ENCODE results near the gene CDH22.

Gene CDH22

DNA sequence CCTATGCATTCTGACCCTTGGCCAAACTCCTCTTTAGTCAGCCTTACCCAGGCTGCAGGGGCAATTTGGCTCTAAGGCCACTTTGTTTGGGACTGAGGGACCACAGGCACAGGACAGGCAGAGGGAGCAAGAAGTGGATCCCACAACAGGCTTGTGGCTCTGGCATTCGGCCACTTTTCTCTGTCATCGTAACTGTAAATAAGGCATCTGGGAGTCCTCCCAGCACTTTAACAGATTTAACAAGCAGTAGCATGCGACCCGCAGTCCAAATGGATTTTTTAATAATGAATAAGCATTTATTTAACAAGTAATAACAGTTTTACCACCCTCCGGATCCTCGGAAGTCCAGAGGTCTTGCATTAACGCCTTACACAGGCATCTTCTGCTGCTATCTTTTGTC lies 16.1 kb upstream of the CDH22 start:
- no peak for DNase-seq (ENCODE audit: low spot score)

DNA sequence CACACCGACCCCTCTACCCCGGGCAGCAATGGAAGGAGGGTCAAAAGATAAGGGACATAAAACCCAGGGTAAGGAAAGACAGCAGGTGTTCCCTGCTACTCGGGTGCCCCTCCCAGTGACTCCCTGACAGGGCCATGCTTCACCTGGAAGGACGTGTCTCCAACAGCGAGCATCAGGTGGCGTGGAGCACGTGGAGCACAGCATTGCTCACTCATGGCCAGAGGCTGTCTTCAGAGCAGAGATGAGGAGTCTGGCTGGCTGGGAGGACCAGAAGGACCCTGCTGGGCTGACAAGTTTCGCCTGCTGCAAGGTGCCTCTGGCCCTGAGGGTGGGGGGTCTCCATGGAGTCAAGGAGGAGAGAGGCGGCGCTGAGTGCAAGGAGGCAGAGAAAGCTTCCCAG lies 15.3 kb upstream of the CDH22 start:
- DNase-seq (ENCODE audit: low spot score): no peak

DNA sequence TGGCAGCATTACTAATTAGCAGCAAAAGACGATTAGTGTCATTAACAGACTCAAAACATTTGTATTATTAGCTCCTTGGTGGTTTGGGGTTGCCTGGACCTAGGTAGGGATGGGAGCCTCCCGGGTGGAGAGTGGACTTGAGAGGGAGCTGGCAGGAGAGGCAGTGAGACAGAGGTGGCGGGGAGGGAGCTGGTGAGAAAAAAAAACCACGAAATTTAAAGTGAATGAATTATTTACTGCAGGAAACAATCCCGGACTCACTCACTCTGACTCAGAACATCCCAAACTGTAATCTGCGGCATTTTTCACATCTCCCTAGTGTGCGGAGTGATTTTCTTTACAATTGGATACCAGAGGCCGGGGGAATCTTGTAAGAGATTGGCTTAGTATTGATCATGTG lies 14.3 kb upstream of the CDH22 start:
- no peak for DNase-seq (ENCODE audit: low spot score)

DNA sequence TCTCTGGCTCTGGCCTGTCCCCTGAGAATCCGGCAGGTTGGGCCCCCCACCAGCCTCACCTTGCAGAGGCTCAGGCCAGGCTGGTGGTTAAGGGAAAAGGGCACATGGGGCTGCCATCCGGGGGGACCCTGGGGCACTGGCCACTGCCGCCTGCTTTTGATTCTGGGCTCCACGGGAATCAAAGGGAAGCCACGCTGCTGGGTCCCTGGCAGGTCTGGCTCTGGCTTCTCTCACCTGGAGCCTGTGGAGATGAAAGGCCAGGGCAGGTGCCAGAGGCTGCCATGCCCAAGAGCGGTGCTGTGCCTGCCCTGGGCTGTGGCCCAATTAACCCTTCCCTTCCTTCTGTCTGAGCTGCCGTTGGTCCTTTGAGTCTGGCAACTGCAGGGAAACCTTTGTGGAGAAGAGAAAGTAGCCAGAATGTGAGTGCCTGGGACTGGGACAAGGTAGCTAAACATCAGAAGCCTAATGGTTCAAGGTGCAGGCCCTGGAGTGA lies 9.4 kb upstream of the CDH22 start:
- no peak for DNase-seq (ENCODE audit: low spot score)

- DNase-seq (ENCODE audit: low spot score): no peak
Measured at GRCh38 chr20:46316984-46317684, 8.8 kb upstream of the CDH22 start.

- DNase-seq (ENCODE audit: low spot score): no peak
Measured at GRCh38 chr20:46315311-46315710, 7.0 kb upstream of the CDH22 start.

GRCh38 chr20:46312945-46313861 lies 4.9 kb upstream of the CDH22 start:
- no peak for DNase-seq (ENCODE audit: low spot score)

DNA sequence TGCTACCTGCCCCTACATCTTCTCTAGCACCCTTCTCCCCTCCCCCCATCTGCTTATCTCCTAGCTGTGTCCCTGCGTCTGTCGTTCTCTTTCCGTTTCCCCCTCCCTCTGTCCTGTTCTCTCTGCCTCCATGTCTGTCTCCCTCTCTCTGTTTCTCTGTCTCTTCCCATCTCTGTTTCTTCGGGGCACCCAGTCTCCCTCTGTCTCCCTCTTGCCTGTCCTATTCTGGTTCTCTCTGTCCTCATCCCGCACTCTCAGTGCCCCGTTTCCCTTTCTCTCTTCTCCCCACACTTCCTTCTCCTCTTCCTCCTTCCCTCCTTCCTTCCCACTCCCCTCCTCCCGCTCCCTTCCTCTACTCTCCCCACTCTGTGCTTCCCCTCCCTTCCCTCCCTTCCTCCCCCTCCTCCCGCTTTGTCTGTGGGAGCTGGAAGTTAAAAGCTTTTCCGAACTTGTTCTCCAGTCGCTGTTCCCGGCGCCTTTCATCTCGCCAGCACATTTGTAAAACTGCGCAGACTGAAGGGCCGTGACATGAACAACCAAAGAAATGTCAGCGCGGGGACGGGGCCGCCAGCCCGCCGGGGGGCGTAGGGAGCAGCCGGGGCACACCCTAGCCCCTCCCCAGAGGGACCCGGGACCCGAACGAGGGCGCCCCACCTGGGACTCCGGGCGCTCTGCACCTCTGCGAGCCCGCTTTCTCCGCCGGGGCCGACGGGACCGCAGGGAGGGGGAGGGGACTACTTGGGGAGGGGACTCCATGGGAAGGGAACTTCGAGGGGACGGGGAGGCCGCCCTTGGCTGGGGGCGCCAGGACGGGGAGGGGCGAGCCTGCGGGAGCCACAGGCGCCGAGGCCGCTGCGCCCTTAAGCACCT lies 4.0 kb upstream of the CDH22 start:
- no peak for DNase-seq (ENCODE audit: low spot score)

- DNase-seq (ENCODE audit: low spot score): no peak
Measured at GRCh38 chr20:46311719-46312074, 3.4 kb upstream of the CDH22 start.

- no peak for DNase-seq (ENCODE audit: low spot score)
Measured at GRCh38 chr20:46311039-46311650, 2.8 kb upstream of the CDH22 start.

DNA sequence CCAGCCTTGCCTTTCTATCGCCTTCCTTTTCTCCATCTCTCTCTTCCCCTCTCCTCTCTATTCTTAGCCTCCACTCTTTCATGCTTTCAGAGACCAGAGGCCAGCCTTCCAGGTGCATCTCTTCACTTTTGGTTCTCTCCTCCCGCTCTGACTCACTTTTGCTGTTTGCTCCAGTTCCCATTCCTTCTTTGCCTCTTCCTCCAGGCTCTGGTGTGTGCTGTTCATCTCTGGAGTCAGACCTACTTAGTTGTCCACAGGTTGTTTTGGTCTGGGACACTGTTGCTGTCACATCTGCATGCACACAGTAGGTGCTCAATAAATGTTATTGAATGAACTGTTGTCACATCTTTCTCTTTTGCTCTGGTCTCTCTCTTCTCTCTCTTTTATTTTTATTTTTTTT lies 1.6 kb upstream of the CDH22 start:
- DNase-seq (ENCODE audit: low spot score): no peak

- DNase-seq (ENCODE audit: low spot score): peak; percentile 19
Measured at GRCh38 chr20:46307999-46308257, 370 bp downstream of the CDH22 start.

- DNase-seq (ENCODE audit: low spot score): peak; percentile 91
Measured at GRCh38 chr20:46307139-46307998, 929 bp downstream of the CDH22 start.

GRCh38 chr20:46306743-46307138 lies 1.6 kb downstream of the CDH22 start:
- DNase-seq (ENCODE audit: low spot score): no peak

DNA sequence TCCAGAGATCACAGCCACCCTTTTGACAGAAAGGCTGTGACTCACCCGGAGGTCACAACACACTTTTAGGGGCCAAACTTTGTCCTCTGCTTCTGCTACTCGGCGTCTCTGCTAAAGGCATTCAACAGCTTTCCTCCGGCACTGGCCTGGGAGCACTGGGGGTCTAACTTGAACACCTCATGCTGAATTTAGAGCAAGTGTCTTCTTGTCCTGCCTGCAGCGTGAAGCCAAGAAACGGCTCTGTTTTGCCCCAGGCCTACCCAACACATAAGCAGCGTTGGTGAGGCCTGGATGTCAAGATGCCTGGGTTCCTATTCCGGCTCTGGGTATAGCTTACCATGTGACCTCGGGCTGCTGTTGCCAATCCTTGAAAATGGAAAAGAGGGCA lies 2.3 kb downstream of the CDH22 start:
- DNase-seq (ENCODE audit: low spot score): no peak

GRCh38 chr20:46305331-46305972 lies 2.8 kb downstream of the CDH22 start:
- DNase-seq (ENCODE audit: low spot score): no peak

DNA sequence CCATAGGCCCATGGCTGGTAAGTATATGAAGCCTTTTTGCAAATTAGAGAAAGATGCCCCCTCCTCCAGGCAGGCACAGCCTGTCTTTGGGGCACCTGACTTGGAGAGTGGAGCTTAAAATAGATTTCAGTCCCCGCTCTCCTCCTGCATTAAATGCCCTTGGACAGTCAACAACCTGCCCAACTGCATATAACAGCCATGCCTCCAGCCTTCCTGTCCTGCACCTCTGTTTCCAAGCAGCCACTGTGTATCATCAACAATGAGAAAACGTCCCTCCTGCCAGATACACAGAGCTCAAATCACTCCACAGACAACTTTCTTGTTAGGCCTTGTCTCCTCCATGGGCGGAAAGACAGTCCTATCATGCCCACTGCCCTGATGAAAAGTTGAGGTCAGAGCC lies 3.4 kb downstream of the CDH22 start:
- DNase-seq (ENCODE audit: low spot score): no peak

DNA sequence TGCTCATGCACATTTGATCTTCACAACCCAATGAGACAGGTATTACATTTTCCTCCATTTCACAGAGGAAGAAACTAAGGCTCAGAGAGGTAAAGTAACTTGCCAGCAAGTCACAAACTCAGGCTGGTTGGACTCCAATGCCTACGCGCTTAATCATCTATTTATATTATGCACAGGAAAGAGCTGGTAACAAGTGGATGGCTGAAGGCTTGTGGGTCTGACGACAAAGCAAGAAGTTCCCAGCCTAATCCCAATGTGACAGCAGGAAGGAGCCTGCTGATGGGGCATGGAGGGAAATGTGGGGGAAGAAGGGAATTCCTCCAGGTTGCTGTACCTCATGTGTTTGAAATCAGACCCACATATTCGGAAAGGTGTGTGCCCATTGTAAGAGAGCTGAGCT lies 3.9 kb downstream of the CDH22 start:
- DNase-seq (ENCODE audit: low spot score): no peak

GRCh38 chr20:46303176-46303956 lies 4.9 kb downstream of the CDH22 start:
- DNase-seq (ENCODE audit: low spot score): no peak

GRCh38 chr20:46302106-46302505 lies 6.2 kb downstream of the CDH22 start:
- DNase-seq (ENCODE audit: low spot score): no peak
